ENCODE measurements around the gene GPR84.

GPR84 gene

DNA sequence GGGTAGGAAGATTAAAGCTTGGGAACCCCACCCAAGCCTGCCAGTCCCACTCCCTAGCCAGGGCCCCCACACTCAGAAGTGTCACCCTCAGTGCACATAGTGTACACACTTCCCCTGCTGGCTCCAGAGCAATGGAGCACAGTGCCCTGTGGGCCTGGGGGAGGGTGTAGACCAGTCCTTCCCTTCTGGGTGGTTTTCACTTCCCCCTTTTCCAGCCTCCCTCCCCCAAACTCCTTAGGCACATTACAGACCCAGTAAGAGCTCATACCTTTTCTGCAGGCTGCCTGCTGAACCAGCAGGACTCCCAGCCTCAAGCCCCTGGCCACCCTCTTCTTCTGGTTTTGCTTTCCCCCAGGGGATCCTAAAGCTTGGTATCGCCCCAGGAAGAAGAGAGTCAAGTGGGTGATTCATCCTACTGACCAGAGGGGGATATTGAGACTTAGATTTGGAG, 20.3 kb upstream of the GPR84 start, which contains the start of gene ZNF385A:
Gene ZNF385A (minus strand): TSS at position 143 of the 451 bp plus-strand sequence. CDS start 219 bp downstream, outside the sequence.
- TF ChIP-seq, protein P1, sequence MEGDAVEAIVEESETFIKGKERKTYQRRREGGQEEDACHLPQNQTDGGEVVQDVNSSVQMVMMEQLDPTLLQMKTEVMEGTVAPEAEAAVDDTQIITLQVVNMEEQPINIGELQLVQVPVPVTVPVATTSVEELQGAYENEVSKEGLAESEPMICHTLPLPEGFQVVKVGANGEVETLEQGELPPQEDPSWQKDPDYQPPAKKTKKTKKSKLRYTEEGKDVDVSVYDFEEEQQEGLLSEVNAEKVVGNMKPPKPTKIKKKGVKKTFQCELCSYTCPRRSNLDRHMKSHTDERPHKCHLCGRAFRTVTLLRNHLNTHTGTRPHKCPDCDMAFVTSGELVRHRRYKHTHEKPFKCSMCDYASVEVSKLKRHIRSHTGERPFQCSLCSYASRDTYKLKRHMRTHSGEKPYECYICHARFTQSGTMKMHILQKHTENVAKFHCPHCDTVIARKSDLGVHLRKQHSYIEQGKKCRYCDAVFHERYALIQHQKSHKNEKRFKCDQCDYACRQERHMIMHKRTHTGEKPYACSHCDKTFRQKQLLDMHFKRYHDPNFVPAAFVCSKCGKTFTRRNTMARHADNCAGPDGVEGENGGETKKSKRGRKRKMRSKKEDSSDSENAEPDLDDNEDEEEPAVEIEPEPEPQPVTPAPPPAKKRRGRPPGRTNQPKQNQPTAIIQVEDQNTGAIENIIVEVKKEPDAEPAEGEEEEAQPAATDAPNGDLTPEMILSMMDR (conservative IDR thresholded peaks at IDR 0.05; ENCODE audit: low read depth) = no peak
- H3K27ac ChIP-seq = peak within 1 kb of the TSS; percentile 73
- CTCF ChIA-PET = no interaction called here
- POLR2A ChIA-PET (ENCODE audit: low non-redundant PET) = no interaction called here
- DNase-seq (ENCODE audit: low spot score) = no peak

DNA sequence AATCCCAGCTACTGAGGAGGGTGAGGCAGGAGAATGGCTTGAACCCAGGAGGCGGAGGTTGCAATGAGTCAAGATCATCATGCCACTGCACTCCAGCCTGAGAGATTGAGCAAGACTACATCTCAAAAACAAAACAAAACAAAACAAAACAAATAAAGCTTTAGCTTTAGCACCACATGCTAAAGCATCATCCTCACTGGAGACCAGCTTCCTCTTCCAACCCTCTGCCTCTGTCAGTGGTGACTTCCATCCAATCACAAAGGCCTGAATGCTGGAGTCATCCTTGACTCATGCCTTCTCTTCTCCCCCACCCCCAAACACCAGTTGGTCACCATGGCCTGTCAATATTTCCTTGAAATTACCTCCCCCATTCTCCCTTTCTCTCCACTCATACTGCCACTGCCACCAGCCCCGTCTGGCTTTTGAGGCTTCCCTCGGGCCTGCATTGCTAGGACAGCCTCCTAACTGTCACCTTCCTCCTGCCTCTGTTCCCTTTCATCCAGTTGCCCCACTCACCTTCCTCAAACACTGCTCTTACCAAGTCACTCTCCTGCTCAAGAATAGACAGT, 18.8 kb upstream of the GPR84 start:
- peak; percentile 90 for DNase-seq (ENCODE audit: low spot score)
- H3K27ac ChIP-seq = peak overlapping the region; percentile 73
- ChIA-PET POLR2A (ENCODE audit: low non-redundant PET) (interaction anchor here (0.6 kb wide), 1 partner anchor 32 kb away, joined by 3 read pairs; no protein-coding TSS in a partner anchor), CTCF (interaction anchor here (1.1 kb wide), 1 partner anchor 16 kb away, joined by 5 read pairs; no protein-coding TSS in a partner anchor)
- TF ChIP-seq, protein P1 (conservative IDR thresholded peaks at IDR 0.05; ENCODE audit: low read depth) = no peak

DNA sequence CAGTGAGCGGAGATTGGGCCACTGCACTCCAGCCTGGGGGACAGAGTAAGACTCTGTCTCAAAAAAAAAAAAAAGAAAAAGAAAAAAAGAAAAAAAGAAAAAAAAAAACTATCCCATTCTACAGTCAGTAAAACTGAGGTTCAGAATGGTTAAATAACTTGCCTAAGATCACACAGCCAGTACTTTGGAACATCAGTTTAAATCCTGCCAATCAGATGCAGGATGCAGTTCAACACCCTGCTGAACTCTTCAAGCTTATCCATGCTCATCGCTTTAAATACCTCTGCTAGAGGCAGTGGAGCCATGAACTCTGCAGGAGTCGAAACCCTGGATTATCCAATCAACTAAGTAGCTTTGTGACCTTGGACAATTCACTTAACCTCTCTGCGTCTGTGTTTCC, 16.9 kb upstream of the GPR84 start:
- CTCF ChIA-PET = interaction anchor here (0.6 to 1.4 kb wide), 4 partner anchors 12 to 1544 kb away, joined by 3 to 5 read pairs (median 3); no protein-coding TSS in a partner anchor
- TF ChIP-seq, protein P1 (conservative IDR thresholded peaks at IDR 0.05; ENCODE audit: low read depth) = no peak
- POLR2A ChIA-PET (ENCODE audit: low non-redundant PET) = interaction anchor here (0.6 kb wide), 1 partner anchor 11 kb away, joined by 3 read pairs; no protein-coding TSS in a partner anchor

DNA sequence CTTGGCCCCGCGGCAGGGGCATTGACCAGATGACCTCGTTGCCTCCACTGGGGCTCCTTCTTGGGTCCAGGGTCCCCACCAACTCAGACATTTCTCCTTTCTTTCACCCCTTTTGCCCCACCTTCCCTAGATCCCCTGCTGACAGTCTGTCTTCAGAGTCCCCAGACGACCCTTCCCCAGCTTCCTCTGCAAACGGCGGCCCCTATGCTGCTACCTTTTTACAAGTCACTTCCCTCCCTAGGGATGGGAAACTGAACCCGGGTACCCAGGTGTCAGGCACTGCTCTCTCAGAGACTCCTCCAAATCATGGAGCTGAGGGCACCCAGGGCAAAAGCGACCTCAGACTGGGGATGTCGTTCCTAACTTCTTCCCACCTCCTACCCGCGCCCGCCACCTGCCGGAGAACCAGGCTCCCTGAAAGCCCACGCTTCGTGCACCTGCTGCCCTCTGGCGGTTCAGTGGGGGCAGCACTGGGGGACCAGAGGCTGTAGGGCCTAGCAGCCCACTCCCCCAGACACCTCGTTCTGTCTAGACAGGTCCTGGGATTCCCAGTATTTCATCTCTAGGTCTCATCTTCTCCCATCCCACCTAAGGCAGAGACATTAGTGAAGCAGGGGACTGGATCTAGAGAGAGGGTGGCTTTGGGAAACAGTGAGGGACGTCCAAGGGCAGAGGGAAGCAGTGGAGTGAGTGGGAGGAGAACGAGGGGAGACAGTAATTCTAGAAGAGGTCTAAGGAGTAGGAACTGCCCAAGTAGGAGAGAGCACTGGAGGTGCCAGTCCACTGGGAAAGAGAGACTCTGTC, 15.3 kb upstream of the GPR84 start:
- H3K27ac ChIP-seq = peak overlapping the region; percentile 39

More for the DNA sequence above, 16.9 kb upstream of the GPR84 start:
- no peak overlapping the region for H3K27ac ChIP-seq
- no peak for DNase-seq (ENCODE audit: low spot score)

DNA sequence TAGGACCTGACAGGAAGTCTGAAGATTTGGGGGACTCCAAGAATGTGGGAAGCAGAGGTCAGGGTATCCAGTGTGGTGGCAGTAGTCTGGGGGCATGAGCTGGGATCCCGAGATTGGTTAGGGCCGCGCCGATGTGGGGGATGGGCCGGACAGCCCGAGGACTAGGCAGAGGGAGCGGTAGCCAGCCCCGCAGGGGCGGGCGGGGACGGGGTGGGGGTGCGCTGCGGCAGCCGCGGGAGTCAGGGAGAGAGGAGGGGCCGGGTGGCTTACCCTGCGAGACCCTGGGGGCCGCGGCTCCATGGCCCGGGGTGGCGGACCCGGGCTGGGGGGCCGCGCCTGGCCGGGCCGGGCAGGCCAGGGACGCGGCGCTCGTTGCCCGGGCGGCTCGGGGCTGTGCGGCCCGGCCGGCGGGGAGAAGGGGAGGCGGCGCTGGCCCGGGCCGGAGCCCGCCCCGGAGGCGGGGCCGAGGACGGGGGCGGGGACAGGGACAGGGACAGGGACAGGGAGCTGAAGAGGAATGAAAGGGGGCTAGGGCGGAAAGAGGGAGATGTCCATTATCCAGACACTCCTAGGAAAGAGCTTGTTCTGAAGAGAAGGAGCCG, 14.6 kb upstream of the GPR84 start:
- ChIA-PET CTCF (interaction anchor here (0.5 kb wide), 1 partner anchor 72 kb away, joined by 3 read pairs; no protein-coding TSS in a partner anchor), POLR2A (ENCODE audit: low non-redundant PET) (no interaction called here)
- TF ChIP-seq, protein P1 (conservative IDR thresholded peaks at IDR 0.05; ENCODE audit: low read depth) = no peak
- DNase-seq (ENCODE audit: low spot score) = no peak
- peak overlapping the region; percentile 39 for H3K27ac ChIP-seq

More for the DNA sequence above, 15.3 kb upstream of the GPR84 start:
- TF ChIP-seq, protein P1 (conservative IDR thresholded peaks at IDR 0.05; ENCODE audit: low read depth) = peak; percentile 99
- ChIA-PET CTCF (interaction anchor here (1.4 kb wide), 1 partner anchor 11 kb away, joined by 3 read pairs; no protein-coding TSS in a partner anchor), POLR2A (ENCODE audit: low non-redundant PET) (no interaction called here)
- peak; percentile 48 for DNase-seq (ENCODE audit: low spot score)
